ENCODE measurements around the gene LILRB2. TPM values are rescaled to one million over a fixed set of nuclear protein-coding genes. Genes with fewer than 3 reads are reported as not detected.

LILRB2 gene
- total RNA-seq, 1 experiment from 2014 or later, result not detected

- Histone ChIP-seq H4K5ac (ENCODE audit: insufficient read length, low read depth, low read length) (no peak overlapping the region), H4K20me1 (ENCODE audit: control insufficient read depth, insufficient read depth, insufficient read length) (no peaks in the 10 kb centered on the region), H3K9me3 (ENCODE audit: control insufficient read depth, low read depth, low read length) (no peaks in the 10 kb centered on the region), H3K79me1 (ENCODE audit: insufficient read depth, low read depth, low read length, poor library complexity, severe bottlenecking) (no peaks in the 10 kb centered on the region), H2BK15ac (ENCODE audit: low read depth, low read length) (no peak overlapping the region), H3K56ac (ENCODE audit: insufficient read length, low read depth, low read length) (no peak overlapping the region), H2BK120ac (ENCODE audit: low read depth, low read length, poor library complexity, severe bottlenecking) (no peak overlapping the region), H3T11ph (ENCODE audit: low read length) (no peak overlapping the region), H4K91ac (ENCODE audit: insufficient read length, low read depth, low read length) (no peak overlapping the region), H3K14ac (ENCODE audit: insufficient read depth, low read length) (no peak overlapping the region), H3K27me3 (ENCODE audit: insufficient read depth, low read length) (no peaks in the 10 kb centered on the region; the same call in 1 of the 2 replicates), H2AK5ac (ENCODE audit: insufficient read length, low read length) (no peak overlapping the region), H3K27ac (ENCODE audit: insufficient read length, low read depth, low read length) (no peak overlapping the region), H3K23me2 (ENCODE audit: insufficient read length, low read depth, low read length, poor library complexity, severe bottlenecking) (no peaks in the 10 kb centered on the region), H2BK12ac (ENCODE audit: insufficient read length, low read depth, low read length) (no peak overlapping the region), H3K23ac (ENCODE audit: insufficient read length, low read depth, low read length) (no peak overlapping the region), H4K8ac (replicated peaks; ENCODE audit: insufficient read length, low read depth, low read length) (no peak overlapping the region), H3K4ac (ENCODE audit: low read depth, low read length) (no peak overlapping the region), H3K79me2 (ENCODE audit: insufficient read depth, low read length) (no peaks in the 10 kb centered on the region), H2AFZ (ENCODE audit: low read length) (no peak overlapping the region), H3K4me2 (ENCODE audit: insufficient read depth, insufficient read length, low read length) (no peak overlapping the region), H2BK20ac (ENCODE audit: low read depth, low read length, poor library complexity, severe bottlenecking) (no peak overlapping the region), H2BK5ac (ENCODE audit: insufficient read length, low read length) (no peak overlapping the region), H3K9ac (ENCODE audit: extremely low read depth, insufficient read length, low read length) (no peak overlapping the region), H3K18ac (ENCODE audit: insufficient read length, low read depth, low read length) (no peak overlapping the region), H3K4me1 (ENCODE audit: insufficient read depth, low read length) (no peaks in the 10 kb centered on the region)
- Mint-ChIP-seq H3K27ac (no peak overlapping the region), H3K4me3 (no peak overlapping the region), H3K9me3 (peaks cover 0 to 57% of the 10 kb centered on the region in 2 experiments; a peak in 3 of 5 replicates), H3K27me3 (ENCODE audit: low read depth) (peaks cover 65% of the 10 kb centered on the region), H3K36me3 (ENCODE audit: insufficient read depth in 1 of 3, low read depth in 3 of 3) (no peaks in the 10 kb centered on the region), H3K4me1 (peaks cover 0 to 6% of the 10 kb centered on the region in 2 experiments; a peak in 2 of 4 replicates)
- no peak for DNase-seq
- TF ChIP-seq, protein P1, sequence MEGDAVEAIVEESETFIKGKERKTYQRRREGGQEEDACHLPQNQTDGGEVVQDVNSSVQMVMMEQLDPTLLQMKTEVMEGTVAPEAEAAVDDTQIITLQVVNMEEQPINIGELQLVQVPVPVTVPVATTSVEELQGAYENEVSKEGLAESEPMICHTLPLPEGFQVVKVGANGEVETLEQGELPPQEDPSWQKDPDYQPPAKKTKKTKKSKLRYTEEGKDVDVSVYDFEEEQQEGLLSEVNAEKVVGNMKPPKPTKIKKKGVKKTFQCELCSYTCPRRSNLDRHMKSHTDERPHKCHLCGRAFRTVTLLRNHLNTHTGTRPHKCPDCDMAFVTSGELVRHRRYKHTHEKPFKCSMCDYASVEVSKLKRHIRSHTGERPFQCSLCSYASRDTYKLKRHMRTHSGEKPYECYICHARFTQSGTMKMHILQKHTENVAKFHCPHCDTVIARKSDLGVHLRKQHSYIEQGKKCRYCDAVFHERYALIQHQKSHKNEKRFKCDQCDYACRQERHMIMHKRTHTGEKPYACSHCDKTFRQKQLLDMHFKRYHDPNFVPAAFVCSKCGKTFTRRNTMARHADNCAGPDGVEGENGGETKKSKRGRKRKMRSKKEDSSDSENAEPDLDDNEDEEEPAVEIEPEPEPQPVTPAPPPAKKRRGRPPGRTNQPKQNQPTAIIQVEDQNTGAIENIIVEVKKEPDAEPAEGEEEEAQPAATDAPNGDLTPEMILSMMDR (conservative IDR thresholded peaks at IDR 0.05), result peak; percentile 46; the same call in 2 of the 3 replicates
- no CpG with 5 or more reads among the region's 7 CpGs for WGBS (ENCODE audit: extremely low coverage, insufficient read length, low lambda C conversion rate)
These were observed 16.9 kb upstream of the LILRB2 start for GRCh38 chr19:54297759-54298305.
